ENCODE data around the gene LSM4. TPM values are rescaled to one million over a fixed set of nuclear protein-coding genes. Genes with fewer than 3 reads are reported as not detected.

Gene LSM4
- total and polyA plus RNA-seq, 2 of the 13 experiments (the other 11 are each of a cell fraction or from before 2014, with no cell fraction given) = 65.8 to 166 TPM

GRCh38 chr19:18340990-18341868 is 18.4 kb upstream of the LSM4 start (continued):
- TF ChIP-seq ZBTB40 (IDR thresholded peaks at IDR 0.05) (no peak), ZBTB40 (CRISPR knock-in tag; IDR thresholded peaks at IDR 0.05) (0 out of 2 replicates have a peak, but pooled peaks have one; percentile 9), MBNL3 (CRISPR knock-in tag; conservative IDR thresholded peaks at IDR 0.05) (no peak), ZNF44 (CRISPR knock-in tag; IDR thresholded peaks at IDR 0.05) (no peak), TBX3 (IDR thresholded peaks at IDR 0.05; ENCODE audit: borderline replicate concordance) (no peak), NFE2L2 (IDR thresholded peaks at IDR 0.05; ENCODE audit: low read length) (no peak), ZNF329 (CRISPR knock-in tag; IDR thresholded peaks at IDR 0.05; ENCODE audit: low read depth) (no peak), HOMEZ (CRISPR knock-in tag; IDR thresholded peaks at IDR 0.05; ENCODE audit: low read depth) (0 out of 2 replicates have a peak, but pooled peaks have one; percentile 16), MEIS1 (CRISPR knock-in tag; IDR thresholded peaks at IDR 0.05; ENCODE audit: borderline replicate concordance) (0 out of 2 replicates have a peak, but pooled peaks have one; percentile 62), TEAD3 (CRISPR knock-in tag; optimal IDR thresholded peaks at IDR 0.05; ENCODE audit: borderline replicate concordance) (peak; percentile 22), HMG20B (CRISPR knock-in tag; conservative IDR thresholded peaks at IDR 0.05) (0 out of 2 replicates have a peak, but pooled peaks have one; percentile 36), ZBTB33 (CRISPR knock-in tag; IDR thresholded peaks at IDR 0.05) (peak; percentile 20; the same call in 1 of the 2 replicates), ZNF224 (CRISPR knock-in tag; IDR thresholded peaks at IDR 0.05) (no peak)
- TF ChIP-seq, protein P1, sequence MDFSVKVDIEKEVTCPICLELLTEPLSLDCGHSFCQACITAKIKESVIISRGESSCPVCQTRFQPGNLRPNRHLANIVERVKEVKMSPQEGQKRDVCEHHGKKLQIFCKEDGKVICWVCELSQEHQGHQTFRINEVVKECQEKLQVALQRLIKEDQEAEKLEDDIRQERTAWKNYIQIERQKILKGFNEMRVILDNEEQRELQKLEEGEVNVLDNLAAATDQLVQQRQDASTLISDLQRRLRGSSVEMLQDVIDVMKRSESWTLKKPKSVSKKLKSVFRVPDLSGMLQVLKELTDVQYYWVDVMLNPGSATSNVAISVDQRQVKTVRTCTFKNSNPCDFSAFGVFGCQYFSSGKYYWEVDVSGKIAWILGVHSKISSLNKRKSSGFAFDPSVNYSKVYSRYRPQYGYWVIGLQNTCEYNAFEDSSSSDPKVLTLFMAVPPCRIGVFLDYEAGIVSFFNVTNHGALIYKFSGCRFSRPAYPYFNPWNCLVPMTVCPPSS (IDR thresholded peaks at IDR 0.05) = no peak
